LNCaP clone FGC (cell line): ENCODE results near the gene MATN4.

Source experiments
- DNase-seq: peaks from one replicate; pipeline ENCODE4 v3.0.0-alpha.2; 2011; ENCODE audit warnings: low read depth
- H3K4me3 ChIP-seq: 2 replicates; pipeline ENCODE4 v1.5.1; 2011; ENCODE audit warnings: mild to moderate bottlenecking, low read depth, low read length, control low read depth
- TF ChIP-seq, protein P1 (sequence below): IDR thresholded peaks from 2 replicates; pipeline ENCODE4 v1.5.1; 2012; ENCODE audit warnings: mild to moderate bottlenecking; ENCODE audit not compliant: control insufficient read depth, insufficient read depth; ENCODE audit errors: extremely low read depth

Gene MATN4

DNA sequence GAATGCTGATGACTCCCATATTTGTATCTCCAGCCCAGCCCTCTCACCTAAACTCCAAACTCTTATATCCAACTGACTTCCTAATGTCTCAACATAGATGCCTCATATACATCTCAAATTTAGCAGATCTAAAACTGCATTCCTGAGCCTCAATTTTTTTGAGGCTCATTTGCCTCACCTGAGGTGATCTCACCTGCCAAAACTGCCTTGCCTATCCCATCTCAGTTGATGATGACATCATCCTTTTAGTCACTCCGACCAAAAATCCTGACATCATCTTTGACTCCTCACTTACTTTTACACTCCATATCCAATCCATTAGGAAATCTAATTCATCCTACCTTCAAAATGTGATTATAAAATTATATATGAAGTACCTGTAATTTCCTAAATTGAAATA is 28.1 kb downstream of the MATN4 start:
- no peak for DNase-seq
- TF ChIP-seq, protein P1, sequence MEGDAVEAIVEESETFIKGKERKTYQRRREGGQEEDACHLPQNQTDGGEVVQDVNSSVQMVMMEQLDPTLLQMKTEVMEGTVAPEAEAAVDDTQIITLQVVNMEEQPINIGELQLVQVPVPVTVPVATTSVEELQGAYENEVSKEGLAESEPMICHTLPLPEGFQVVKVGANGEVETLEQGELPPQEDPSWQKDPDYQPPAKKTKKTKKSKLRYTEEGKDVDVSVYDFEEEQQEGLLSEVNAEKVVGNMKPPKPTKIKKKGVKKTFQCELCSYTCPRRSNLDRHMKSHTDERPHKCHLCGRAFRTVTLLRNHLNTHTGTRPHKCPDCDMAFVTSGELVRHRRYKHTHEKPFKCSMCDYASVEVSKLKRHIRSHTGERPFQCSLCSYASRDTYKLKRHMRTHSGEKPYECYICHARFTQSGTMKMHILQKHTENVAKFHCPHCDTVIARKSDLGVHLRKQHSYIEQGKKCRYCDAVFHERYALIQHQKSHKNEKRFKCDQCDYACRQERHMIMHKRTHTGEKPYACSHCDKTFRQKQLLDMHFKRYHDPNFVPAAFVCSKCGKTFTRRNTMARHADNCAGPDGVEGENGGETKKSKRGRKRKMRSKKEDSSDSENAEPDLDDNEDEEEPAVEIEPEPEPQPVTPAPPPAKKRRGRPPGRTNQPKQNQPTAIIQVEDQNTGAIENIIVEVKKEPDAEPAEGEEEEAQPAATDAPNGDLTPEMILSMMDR: no peak
- H3K4me3 ChIP-seq: no peak overlapping the region

DNA sequence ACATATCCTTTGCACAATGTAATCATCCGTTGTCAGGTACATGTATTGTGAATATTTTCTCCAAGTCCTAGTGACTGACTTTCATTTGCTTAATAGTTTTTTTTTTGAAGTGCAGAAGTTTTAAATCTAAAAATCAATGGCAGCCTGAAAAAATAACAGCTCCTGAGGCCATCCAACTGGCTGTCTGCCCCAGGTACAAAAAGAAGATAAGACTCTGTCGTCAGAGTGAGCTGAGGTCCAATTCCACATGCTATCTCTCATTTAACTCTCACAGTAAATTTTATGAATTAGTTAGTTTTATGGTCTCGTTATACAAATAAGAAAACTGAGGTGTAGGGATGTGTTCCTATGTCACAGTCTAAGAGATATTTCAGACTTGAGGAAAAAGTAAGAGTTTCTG is 32.8 kb downstream of the MATN4 start:
- H3K4me3 ChIP-seq: no peak overlapping the region
- TF ChIP-seq, protein P1: no peak
- DNase-seq: no peak

- no peak overlapping the region for H3K4me3 ChIP-seq
- DNase-seq: no peak
- TF ChIP-seq, protein P1: no peak
Measured at GRCh38 chr20:45269754-45270270, 38.3 kb downstream of the MATN4 start.

DNA sequence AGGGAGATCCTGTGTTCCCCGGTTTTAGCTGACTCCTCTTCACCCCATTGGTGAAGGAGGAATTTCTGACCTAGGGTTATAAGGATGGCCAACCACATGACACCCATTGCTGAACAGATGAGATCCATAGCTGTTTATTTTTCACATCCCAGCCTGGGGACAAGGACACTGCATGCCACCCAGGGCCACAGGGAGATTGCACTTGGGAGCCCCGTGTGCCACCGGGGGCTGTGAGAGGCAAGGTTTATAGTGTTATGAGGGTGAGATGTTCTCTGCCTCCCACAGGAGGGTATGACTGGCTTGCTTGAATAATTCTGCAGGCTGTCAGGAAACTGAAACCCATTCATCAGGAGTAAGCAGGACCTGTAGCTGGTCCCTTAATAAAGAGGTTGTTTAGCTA is 39.0 kb downstream of the MATN4 start:
- TF ChIP-seq, protein P1: no peak
- H3K4me3 ChIP-seq: no peak overlapping the region
- no peak for DNase-seq

DNA sequence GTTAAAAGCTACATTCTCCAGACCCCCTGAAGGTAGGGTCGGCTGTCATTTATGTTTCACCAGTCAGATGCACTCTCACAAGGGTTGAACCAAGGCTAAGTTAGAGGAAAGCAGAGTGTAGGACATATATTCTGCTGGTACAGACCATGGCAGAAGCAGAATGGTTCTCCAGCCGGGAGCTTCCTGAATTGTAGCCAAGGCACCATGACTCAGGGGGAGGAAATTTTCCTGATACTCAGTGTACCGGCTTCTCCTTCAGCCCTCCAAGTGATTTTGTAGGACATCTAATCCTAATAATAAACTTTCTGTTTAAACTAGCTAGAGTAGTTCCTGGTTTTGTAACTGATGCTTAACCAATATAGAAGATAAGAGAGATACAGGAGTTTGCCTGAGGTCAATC is 39.6 kb downstream of the MATN4 start:
- DNase-seq: no peak
- no peak overlapping the region for H3K4me3 ChIP-seq
- TF ChIP-seq, protein P1: no peak

DNA sequence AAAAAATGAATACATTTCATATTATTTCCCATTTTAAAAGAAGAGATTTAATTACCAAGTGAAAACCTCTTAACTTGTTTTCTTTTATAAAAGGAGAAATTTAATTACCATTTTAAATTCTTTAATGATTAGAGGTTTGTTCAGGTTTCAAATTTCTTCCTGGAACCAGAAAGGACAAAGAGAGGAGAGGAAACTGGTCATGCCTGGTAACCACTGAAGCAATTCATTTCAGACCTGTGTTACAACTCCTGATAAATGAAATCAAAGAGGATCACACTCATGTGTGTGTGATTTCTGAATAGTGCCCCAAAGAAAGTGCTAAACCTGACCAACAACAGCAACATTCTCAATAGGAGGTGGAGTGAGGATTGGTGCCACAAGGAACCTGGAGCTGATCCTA is 41.1 kb downstream of the MATN4 start:
- TF ChIP-seq, protein P1: no peak
- H3K4me3 ChIP-seq: no peak overlapping the region
- DNase-seq: no peak

- H3K4me3 ChIP-seq: no peak overlapping the region
- no peak for DNase-seq
- TF ChIP-seq, protein P1: no peak
Measured at GRCh38 chr20:45263556-45264266, 44.4 kb downstream of the MATN4 start.
